GM10248 (cell line): ENCODE results near the gene B4GALNT3.

ENCODE experiments used
- CTCF ChIA-PET: fragments of 300-600 bp; sonication (Branson Sonifier 250); formaldehyde crosslinking; extraction: SDS; loops from one replicate; lab custom pipeline; 2021; ENCODE audit warnings: antibody characterized with exemption; lab: Yijun Ruan, JAX
- POLR2A ChIA-PET: fragments of 350-650 bp; sonication (Branson Sonifier 250); formaldehyde crosslinking; extraction: SDS; loops from one replicate; lab custom pipeline; 2020; ENCODE audit warnings: antibody characterized with exemption; lab: Yijun Ruan, JAX
- DNase-seq: peaks from one replicate; pipeline ENCODE4 v3.0.0; 2012; ENCODE audit errors: extremely low spot score
- CTCF ChIP-seq: IDR thresholded peaks from 2 replicates; pipeline ENCODE4 v1.5.1; 2012; ENCODE audit warnings: mild to moderate bottlenecking, low read depth; ENCODE audit errors: extremely low read depth, missing control alignments, control extremely low read depth

The B4GALNT3 gene

GRCh38 chr12:466762-467161, 7.0 kb downstream of the B4GALNT3 start:
- DNase-seq: no peak
- ChIA-PET POLR2A (no interaction called here), CTCF (interaction anchor here (0.8 to 11.2 kb wide), 3 partner anchors 9 to 23 kb away, joined by 3 to 69 read pairs (median 3); no protein-coding TSS in a partner anchor)
- no peak for TF ChIP-seq CTCF

GRCh38 chr12:467591-467990, 7.9 kb downstream of the B4GALNT3 start:
- TF ChIP-seq CTCF: no peak
- ChIA-PET CTCF (interaction anchor here (0.8 to 11.2 kb wide), 3 partner anchors 8 to 22 kb away, joined by 3 to 69 read pairs (median 3); no protein-coding TSS in a partner anchor), POLR2A (no interaction called here)
- no peak for DNase-seq

GRCh38 chr12:468671-469389, 9.1 kb downstream of the B4GALNT3 start:
- ChIA-PET CTCF (interaction anchor here (0.9 to 11.2 kb wide), 3 partner anchors 11 to 15 kb away, joined by 3 to 69 read pairs (median 3); no protein-coding TSS in a partner anchor), POLR2A (no interaction called here)
- TF ChIP-seq CTCF: no peak

GRCh38 chr12:470133-470532, 10.4 kb downstream of the B4GALNT3 start:
- ChIA-PET CTCF (interaction anchor here (1.2 to 11.2 kb wide), 3 partner anchors 16 to 101 kb away, joined by 3 to 69 read pairs (median 9); no protein-coding TSS in a partner anchor), POLR2A (no interaction called here)
- no peak for TF ChIP-seq CTCF
- no peak for DNase-seq

More at GRCh38 chr12:468671-469389, 9.1 kb downstream of the B4GALNT3 start:
- DNase-seq: no peak

- TF ChIP-seq CTCF: no peak
- CTCF ChIA-PET: interaction anchor here (1.5 to 11.2 kb wide), 3 partner anchors 19 to 75 kb away, joined by 3 to 69 read pairs (median 9); no protein-coding TSS in a partner anchor
Observed at GRCh38 chr12:473198-473597, 13.5 kb downstream of the B4GALNT3 start.

GRCh38 chr12:473863-474577, 14.3 kb downstream of the B4GALNT3 start:
- POLR2A ChIA-PET: no interaction called here
- no peak for TF ChIP-seq CTCF
- CTCF ChIA-PET: interaction anchor here (1.1 to 11.2 kb wide), 4 partner anchors 19 to 74 kb away, joined by 3 to 69 read pairs (median 6); no protein-coding TSS in a partner anchor
- no peak for DNase-seq

More at GRCh38 chr12:473198-473597, 13.5 kb downstream of the B4GALNT3 start:
- DNase-seq: no peak
- POLR2A ChIA-PET: no interaction called here
